Measurements from ENCODE around the gene PTPRN2. TPM values are rescaled to one million over a fixed set of nuclear protein-coding genes. Genes with fewer than 3 reads are reported as not detected.

The PTPRN2 gene
- total RNA-seq, 2 donors from 2014 or later = 26.1 to 55.5 TPM

DNA sequence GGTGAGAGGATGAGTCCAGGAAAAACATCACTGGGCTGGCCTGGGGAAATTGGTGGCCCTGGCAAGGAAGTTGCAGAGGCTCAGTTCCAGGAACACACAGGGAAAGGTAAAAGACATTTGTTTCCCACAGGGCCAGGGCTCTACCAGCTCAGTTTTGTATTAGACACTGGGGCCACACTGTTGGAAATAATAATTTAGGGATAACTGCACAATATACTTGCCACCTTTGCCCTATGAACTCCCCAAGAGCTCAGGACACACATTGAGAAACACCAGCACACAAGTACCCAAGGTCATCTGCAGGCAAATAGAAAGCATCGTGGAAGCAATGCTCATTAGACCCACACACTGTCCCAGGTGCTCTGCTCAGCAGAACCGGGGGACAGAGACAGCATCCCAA, 617.6 kb downstream of the PTPRN2 start:
- no peak for DNase-seq (ENCODE audit: low spot score)
- WGBS = 92% methylated on average over 2 of the region's 2 CpGs
- no peaks in the 10 kb centered on the region for H3K36me3 ChIP-seq
- no peak overlapping the region for H3K4me3 ChIP-seq
- H3K27me3 ChIP-seq (replicated peaks; ENCODE audit: insufficient read depth) = no peaks in the 10 kb centered on the region
- H3K9me3 ChIP-seq = no peaks in the 10 kb centered on the region
- H3K27ac ChIP-seq = no peak overlapping the region
- H3K4me1 ChIP-seq (replicated peaks) = no peaks in the 10 kb centered on the region
- TF ChIP-seq POLR2A (IDR thresholded peaks at IDR 0.05) (no peak), POLR2AphosphoS5 (IDR thresholded peaks at IDR 0.05) (no peak)
- TF ChIP-seq, protein P1, sequence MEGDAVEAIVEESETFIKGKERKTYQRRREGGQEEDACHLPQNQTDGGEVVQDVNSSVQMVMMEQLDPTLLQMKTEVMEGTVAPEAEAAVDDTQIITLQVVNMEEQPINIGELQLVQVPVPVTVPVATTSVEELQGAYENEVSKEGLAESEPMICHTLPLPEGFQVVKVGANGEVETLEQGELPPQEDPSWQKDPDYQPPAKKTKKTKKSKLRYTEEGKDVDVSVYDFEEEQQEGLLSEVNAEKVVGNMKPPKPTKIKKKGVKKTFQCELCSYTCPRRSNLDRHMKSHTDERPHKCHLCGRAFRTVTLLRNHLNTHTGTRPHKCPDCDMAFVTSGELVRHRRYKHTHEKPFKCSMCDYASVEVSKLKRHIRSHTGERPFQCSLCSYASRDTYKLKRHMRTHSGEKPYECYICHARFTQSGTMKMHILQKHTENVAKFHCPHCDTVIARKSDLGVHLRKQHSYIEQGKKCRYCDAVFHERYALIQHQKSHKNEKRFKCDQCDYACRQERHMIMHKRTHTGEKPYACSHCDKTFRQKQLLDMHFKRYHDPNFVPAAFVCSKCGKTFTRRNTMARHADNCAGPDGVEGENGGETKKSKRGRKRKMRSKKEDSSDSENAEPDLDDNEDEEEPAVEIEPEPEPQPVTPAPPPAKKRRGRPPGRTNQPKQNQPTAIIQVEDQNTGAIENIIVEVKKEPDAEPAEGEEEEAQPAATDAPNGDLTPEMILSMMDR (IDR thresholded peaks at IDR 0.05) = no peak
- intact Hi-C loops (cut with DNase I) = no loop called here

GRCh38 chr7:157966490-157966889, 621.1 kb downstream of the PTPRN2 start:
- Histone ChIP-seq H3K36me3 (no peaks in the 10 kb centered on the region), H3K27me3 (replicated peaks; ENCODE audit: insufficient read depth) (no peaks in the 10 kb centered on the region), H3K9me3 (no peaks in the 10 kb centered on the region), H3K4me1 (replicated peaks) (no peaks in the 10 kb centered on the region), H3K27ac (no peak overlapping the region), H3K4me3 (no peak overlapping the region)
- WGBS = 91% methylated on average over 1 of the region's 1 CpG
- DNase-seq (ENCODE audit: low spot score) = no peak
- intact Hi-C loops (cut with DNase I) = no loop called here
- TF ChIP-seq, protein P1 (IDR thresholded peaks at IDR 0.05) = no peak
- no peak for TF ChIP-seq POLR2A (IDR thresholded peaks at IDR 0.05)
- TF ChIP-seq POLR2AphosphoS5 (IDR thresholded peaks at IDR 0.05) = no peak

DNA sequence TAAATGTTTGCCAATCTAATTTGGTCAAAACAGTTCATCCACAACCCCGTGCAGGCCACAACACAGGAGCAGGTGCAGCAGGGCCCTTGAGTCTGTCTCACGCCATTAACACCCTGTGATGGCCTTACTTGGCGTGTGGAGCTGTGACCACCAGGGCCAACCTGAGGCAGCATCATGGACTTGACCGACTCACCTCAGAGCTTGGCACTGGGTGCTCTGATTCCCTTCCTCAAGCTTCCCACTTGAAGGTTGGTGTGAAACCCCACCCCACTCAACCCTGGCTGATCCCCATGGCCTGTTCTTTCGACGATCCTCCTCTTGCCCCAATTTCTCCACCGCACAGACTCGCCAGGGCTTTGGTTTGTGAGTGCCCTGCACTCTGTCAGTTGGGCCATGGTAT, 623.1 kb downstream of the PTPRN2 start:
- no peak for DNase-seq (ENCODE audit: low spot score)
- no peaks in the 10 kb centered on the region for H3K4me1 ChIP-seq (replicated peaks)
- no peak overlapping the region for H3K27ac ChIP-seq
- no peaks in the 10 kb centered on the region for H3K9me3 ChIP-seq
- H3K4me3 ChIP-seq = no peak overlapping the region
- 97% methylated on average over 8 of the region's 8 CpGs for WGBS
- no peaks in the 10 kb centered on the region for H3K36me3 ChIP-seq
- TF ChIP-seq POLR2AphosphoS5 (IDR thresholded peaks at IDR 0.05) = no peak
- no peak for TF ChIP-seq POLR2A (IDR thresholded peaks at IDR 0.05)
- TF ChIP-seq, protein P1 (IDR thresholded peaks at IDR 0.05) = no peak
- H3K27me3 ChIP-seq (replicated peaks; ENCODE audit: insufficient read depth) = no peaks in the 10 kb centered on the region
- intact Hi-C loops (cut with DNase I) = no loop called here

DNA sequence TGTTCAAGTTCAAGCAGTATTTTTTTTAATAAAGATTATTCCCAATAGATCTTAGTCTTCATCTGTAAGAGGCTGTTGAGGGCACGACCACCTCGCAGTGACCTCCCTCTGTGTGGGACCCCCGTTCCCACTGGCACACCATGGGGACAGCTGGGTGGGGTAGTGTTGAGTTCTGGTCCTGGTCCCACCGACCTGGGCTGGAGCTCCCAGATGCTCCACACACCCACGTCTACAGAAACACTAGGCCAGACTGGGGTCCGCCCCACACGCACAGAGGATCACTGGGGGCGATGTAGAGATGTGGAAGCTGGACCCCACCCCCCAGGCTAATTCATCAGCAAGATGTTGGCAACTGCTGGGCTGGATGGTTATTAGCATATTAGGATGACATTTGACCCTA, 623.6 kb downstream of the PTPRN2 start:
- TF ChIP-seq, protein P1 (IDR thresholded peaks at IDR 0.05) = no peak
- TF ChIP-seq POLR2AphosphoS5 (IDR thresholded peaks at IDR 0.05) (no peak), POLR2A (IDR thresholded peaks at IDR 0.05) (no peak)
- DNase-seq (ENCODE audit: low spot score) = no peak
- intact Hi-C loops (cut with DNase I) = no loop called here
- Histone ChIP-seq H3K9me3 (no peaks in the 10 kb centered on the region), H3K4me3 (no peak overlapping the region), H3K27ac (no peak overlapping the region), H3K27me3 (replicated peaks; ENCODE audit: insufficient read depth) (no peaks in the 10 kb centered on the region), H3K36me3 (no peaks in the 10 kb centered on the region), H3K4me1 (replicated peaks) (no peaks in the 10 kb centered on the region)
- 90% methylated on average over 8 of the region's 8 CpGs for WGBS

DNA sequence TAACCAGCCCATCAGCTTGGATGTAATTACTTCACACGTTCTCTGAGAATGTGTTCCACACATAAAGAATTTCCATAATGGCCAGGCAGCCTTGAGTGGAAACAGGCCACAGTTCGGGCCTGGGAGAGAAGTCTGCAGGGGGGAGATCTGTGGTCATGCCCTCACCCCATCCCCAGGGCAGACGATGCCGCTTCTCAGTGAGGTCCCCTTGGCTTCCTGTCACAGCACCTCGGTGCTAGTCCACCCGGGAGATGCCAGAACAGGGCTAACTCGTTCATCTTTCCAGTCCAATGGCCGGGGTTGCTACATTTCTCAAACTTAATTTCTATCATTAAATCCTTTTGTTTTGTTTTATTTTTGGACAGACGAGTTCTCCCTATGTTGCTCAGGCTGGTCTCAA, 624.1 kb downstream of the PTPRN2 start:
- no peaks in the 10 kb centered on the region for H3K9me3 ChIP-seq
- no peak overlapping the region for H3K27ac ChIP-seq
- WGBS = 86% methylated on average over 9 of the region's 9 CpGs
- no peaks in the 10 kb centered on the region for H3K36me3 ChIP-seq
- no peaks in the 10 kb centered on the region for H3K4me1 ChIP-seq (replicated peaks)
- DNase-seq (ENCODE audit: low spot score) = no peak
- H3K4me3 ChIP-seq = no peak overlapping the region
- H3K27me3 ChIP-seq (replicated peaks; ENCODE audit: insufficient read depth) = no peaks in the 10 kb centered on the region
- intact Hi-C loops (cut with DNase I) = no loop called here
- TF ChIP-seq POLR2A (IDR thresholded peaks at IDR 0.05) (no peak), POLR2AphosphoS5 (IDR thresholded peaks at IDR 0.05) (no peak)
- TF ChIP-seq, protein P1 (IDR thresholded peaks at IDR 0.05) = no peak
